CD4-positive, alpha-beta T cell treated with Interleukin-17A for 1 hour (primary cell): ENCODE results near the gene ING3.
A peak's percentile ranks its signal among the peaks of the same experiment; 100 is the strongest.
"Not testable (repeated sequence)": the region's sequence is repeated elsewhere in the genome, so short reads cannot be mapped to it uniquely, and the experiment has no call there.

Experiments used
- DNase-seq: peaks from one replicate; pipeline ENCODE4 v3.0.0-alpha.2; 2020

Gene ING3

DNA sequence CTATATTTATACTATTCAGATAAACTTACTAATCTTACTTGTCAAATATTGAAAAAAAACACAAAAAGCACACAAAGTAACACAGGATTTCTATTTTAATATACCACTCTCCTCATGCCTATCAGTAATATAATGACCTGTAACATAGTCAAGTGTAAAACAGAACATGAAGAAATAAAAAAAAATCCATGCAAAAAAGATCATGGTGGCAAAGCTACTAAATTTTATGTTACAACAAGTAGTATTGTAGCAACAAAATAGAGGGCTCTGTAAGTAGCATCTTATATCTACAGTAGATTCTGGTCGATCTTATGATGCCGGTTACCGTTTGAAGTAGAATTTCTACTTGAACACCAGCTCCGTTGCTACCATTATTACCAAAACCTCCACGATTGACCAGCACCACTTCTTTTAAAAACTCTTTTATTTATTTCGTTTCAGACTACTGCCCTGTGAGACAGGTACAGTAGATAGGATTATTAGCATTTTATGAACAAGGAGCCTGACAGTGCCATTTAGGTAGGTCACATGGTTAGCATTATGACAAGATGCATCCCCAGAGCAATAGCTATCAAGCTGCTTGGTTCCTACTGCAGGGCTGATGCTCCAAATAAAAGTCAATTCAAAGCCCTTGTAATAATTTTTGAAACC is 40.0 kb downstream of the ING3 start:
- DNase-seq, result no peak

DNA sequence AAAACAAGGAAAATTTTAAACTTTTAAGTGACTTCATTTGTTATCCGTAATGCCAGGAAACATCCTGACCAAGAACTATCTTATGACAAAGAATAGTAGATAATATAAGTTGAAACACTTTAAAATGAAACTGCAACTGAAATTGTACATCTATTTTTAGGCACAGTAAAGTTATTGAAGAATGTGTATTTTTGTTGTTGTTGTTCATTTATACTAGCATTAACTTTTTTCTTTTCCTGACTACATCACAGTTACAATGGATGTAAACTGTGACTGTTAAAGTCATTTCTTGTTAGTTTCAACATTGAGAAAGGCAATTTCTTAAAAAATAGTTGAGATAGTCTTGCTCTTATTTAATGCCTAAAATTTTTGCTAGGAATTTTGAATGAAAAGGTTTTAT is 40.6 kb downstream of the ING3 start:
- no peak for DNase-seq

- no peak for DNase-seq
Observed at GRCh38 chr7:120991581-120991980, 41.0 kb downstream of the ING3 start.

- no peak for DNase-seq
Observed at GRCh38 chr7:120992272-120992964, 41.8 kb downstream of the ING3 start.

DNA sequence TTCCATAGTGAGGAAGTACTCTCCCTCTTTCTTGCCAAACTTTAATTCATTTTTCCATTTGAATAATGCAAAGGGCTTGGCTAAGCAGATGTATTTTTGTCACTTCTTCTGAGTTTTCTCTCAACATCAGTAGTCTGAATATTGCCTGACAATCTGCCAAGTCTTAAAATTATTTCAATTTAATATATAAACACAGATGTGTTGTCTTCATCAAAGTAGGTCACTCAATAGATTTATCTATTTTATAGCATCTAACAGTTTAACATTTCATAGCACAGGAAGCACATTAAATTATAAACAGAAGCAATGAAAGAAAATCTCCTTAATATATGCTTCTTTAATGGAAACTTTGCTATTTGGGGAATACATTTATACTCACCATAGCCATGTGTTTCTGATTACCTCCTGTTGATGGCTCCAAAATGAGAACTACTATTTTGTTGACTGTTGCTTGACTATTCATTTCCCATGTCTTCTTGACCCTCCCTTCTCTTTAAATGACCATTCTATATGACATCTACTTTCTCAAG is 42.5 kb downstream of the ING3 start:
- DNase-seq, result no peak

DNA sequence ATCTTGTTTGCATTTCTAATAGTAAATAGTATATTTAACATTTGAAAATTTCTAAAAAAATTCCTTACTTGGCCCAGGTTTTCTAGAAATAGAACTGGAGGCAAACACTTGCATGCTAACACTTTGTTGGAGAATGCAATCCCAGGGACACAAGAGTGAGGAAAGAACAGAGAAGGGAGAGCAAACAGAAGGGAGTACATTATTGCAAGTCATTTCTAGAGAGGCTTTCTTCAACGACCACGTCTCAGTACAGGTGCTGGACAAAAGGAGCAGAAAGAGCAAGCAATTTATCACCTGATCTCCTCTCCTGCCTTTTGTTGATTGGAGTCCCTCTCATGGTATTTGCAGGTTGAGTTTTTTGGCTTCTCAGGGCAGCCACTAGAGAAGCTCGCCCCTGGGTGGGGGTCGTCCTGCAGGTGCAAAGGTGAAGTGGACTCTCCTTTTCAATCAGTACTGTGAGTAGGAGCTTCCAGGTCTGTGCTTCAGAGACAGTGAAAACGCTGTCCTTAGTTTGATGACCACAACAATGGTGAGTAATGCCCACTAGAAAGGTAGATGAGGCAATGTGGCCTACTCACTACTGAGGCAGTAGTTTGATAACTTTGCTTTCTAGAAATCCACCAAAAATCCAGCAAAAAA is 43.1 kb downstream of the ING3 start:
- no peak for DNase-seq

DNA sequence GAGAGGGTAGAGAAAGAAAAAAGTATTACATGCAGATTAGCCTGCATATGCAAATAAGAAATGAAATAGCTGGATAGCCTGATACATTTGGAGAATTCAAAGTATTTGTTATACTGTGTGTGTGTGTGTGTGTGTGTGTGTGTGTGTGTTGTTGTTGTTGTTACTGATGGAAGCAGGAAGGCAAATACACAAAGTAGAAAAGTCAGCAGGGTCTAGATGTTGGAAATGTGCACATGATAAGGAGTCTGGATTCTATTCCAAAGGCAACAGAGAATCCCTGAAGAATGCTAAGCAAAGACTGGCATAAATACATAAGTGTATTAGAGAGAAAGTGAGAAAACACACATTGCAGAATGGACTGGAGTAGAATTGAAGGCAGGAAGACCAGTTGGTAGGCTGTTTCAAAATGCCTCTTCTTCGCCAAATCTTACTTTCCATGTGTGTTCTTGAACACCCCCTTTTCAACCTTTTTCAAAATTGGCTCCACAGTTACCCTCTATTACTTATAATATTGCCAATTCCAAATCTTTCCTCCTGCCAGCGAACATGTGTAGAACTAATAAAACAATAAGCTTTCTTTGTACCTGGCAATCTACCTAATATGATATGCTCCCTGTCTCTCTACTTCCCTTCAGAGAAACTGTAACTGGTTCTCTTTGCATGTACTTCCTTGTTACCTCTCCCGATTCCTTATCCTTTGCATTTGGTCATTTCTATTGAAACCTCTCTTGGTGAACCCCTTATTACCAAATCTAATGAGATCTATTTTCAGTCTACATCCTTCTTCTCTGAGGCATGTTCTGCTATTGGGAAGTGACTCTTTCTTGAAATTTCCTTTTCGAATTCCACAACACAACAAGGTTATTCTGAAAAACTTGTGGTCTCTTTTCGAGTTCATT is 44.2 kb downstream of the ING3 start:
- DNase-seq, result no peak

DNA sequence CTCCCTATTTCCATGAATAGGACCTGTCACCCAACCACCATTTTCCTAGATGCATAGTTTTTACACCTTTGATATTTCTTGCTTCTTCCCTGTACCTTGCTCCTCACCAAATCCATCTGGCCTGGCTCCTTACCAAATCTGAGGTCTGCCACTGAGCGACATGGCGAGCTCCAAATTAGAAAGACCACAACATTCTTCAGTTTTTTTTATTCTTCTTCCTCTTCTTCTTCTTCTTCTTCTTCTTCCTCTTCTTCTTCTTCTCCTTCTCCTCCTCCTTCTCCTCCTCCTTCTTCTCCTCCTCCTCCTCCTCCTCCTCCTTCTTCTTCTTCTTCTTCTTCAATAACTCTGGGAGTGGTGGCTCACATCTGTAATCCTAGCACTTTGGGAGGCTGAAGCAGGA is 45.1 kb downstream of the ING3 start:
- no peak for DNase-seq

DNA sequence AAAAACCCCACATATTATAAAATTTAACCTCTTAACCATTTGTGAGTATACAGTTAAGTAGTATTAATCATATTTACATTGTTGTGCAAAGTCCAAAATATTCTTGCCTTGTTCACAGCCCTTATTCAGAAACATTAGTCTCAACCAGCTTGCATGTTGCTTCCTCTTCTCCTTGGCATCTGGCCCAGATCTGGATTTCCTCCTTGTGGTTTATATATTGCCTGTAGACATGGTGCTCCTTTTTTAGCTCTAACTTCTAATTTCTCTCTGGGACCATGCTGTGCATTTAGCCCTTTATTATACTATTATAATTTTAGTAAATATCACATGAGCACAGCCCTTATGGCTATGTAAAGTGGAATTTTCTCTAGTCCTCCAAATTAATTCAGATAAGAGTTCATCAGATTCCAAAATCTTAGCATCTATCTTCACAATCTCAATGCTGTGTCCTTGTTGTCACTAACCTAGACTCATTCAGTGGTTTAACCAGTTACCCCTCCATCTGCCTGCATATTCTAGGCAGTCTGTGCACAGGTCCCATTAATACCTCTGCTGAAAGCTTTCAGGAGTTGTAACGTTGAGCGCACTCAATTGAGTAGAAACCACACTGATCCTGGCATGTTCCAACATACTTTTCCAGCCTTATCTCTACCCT is 45.9 kb downstream of the ING3 start:
- DNase-seq, result peak; percentile 65

DNA sequence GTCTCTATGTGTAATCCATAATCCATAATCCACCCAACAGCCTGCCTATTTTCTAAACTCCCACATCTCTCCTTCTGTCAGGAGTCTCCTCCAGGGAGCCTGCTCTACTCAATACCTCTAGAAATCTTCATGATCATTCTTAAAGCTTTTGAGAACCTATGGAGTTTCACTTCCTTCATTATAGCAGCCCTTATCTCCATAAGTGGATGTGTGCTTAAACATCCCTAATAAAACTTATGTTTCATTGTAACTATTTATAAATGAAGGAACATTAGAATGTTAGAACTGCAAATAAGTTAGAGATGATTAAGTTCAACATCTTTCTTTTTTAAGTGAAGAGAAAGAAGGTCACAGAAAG is 46.4 kb downstream of the ING3 start:
- DNase-seq, result no peak

DNA sequence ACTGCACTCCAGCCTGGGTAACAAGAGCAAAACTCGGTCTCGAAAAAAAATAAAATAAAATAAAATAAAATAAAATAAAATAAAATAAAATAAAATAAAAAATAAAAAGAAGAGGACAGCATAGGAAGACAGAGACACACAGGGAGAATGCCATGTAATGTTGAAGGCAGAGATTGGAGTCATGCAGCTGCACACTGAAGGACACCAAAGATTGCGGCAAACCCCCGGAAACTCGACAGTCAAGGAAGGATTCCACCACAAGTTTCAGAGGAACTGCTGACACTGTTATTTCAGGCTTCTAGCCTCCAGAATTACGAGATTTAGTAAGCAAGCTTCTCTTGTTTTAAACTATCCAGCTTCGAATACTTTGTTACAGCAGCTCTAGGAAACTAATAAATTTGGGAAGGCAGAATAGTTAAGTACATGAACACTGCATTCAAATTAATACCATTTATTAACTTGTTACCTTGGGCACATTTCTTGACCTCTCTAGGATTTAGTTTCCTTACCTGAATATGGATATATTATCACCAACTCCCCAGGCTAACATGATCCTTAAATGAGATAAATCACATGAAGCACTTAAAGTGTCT is 47.4 kb downstream of the ING3 start:
- DNase-seq, result no peak

GRCh38 chr7:120998520-120998919 is 47.9 kb downstream of the ING3 start:
- no peak for DNase-seq

- DNase-seq, result no peak
Observed at GRCh38 chr7:120998996-120999565, 48.5 kb downstream of the ING3 start.

GRCh38 chr7:121000081-121000983 is 49.8 kb downstream of the ING3 start:
- DNase-seq, result no peak

DNA sequence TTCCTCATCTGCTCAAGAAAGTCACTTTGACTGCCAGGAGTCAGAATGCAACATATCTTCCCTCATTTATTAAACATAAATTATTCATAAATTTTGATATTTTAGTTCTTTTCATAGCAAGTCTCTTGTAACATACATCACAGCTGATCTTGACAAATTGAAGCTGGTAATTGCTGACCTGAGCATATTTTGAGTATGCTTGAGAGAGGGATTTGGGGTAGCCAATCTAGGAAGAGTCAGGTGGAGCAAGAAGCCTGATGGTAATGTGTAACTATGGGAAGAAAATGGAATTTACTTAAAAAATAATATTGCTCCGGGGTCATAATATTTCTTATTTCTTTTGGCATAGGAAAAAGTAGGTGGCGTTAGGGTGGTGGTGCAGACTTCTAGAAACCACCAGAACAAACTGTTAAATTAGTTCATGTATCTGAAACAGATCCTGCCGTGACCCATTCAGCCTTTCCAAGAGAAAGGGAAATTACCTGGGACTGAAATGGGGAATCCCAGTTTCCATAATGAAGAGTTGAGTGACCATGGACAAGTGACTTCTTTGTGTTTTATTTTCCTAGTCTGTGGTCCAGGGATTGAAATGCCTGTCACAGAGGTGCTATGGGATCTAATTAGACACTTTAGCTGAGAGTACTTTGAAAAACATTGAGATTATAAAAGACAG is 50.8 kb downstream of the ING3 start:
- no peak for DNase-seq

- DNase-seq, result no peak
Observed at GRCh38 chr7:121002048-121002756, 51.6 kb downstream of the ING3 start.

- no peak for DNase-seq
Observed at GRCh38 chr7:121002757-121003200, 52.2 kb downstream of the ING3 start.

GRCh38 chr7:121003986-121004685 is 53.6 kb downstream of the ING3 start:
- no peak for DNase-seq

DNA sequence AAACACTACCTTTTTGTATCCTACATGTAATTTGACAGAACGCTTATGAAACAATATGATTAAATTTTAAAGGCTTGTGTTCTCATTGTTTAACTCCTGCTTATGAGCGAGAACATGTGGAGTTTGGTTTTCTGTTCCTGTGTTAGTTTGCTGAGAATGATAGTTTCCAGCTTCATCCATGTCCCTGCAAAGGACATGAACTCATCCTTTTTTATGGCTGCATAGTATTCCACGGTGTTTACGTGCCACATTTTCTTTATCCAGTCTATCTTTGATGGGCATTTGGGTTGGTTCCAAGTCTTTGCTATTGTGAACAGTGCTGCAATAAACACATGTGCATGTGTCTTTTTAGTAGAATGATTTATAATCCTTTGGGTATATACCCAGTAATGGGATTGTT is 54.5 kb downstream of the ING3 start:
- DNase-seq, result not testable (repeated sequence)
